ENCODE data around the gene SLC2A4. TPM values are rescaled to one million over a fixed set of nuclear protein-coding genes. Genes with fewer than 3 reads are reported as not detected.

The SLC2A4 gene
- total RNA-seq, 2 donors from 2014 or later, result not detected

DNA sequence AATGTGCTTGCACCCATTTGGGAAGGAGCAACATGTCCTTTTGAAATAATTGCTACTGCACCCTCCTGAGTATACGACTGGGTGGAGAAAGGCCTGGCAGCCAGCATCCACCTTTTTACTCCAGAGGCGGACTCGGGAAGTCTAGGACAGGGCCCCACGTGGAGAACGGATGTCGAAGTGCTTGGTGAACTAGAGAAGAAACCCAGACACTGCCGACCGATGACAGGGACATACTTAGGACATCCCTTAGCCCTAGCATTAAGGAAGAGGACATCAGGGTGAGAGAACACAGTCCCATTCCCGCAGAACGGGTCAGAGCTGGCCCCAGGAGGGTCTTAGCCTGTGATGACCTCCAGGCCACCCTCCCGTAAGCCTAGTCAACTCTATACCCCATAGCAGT lies 9.2 kb downstream of the SLC2A4 start:
- DNase-seq, result no peak
- Mint-ChIP-seq H3K4me3 (no peak overlapping the region), H3K36me3 (ENCODE audit: low read depth) (peaks cover 3% of the 10 kb centered on the region), H3K27ac (no peak overlapping the region), H3K4me1 (peaks cover 9% of the 10 kb centered on the region), H3K27me3 (peaks cover 23% of the 10 kb centered on the region)
- no peak for ATAC-seq
- H3K9me3 ChIP-seq (ENCODE audit: control insufficient read depth, low read length, poor library complexity, severe bottlenecking), result no peaks in the 10 kb centered on the region

DNA sequence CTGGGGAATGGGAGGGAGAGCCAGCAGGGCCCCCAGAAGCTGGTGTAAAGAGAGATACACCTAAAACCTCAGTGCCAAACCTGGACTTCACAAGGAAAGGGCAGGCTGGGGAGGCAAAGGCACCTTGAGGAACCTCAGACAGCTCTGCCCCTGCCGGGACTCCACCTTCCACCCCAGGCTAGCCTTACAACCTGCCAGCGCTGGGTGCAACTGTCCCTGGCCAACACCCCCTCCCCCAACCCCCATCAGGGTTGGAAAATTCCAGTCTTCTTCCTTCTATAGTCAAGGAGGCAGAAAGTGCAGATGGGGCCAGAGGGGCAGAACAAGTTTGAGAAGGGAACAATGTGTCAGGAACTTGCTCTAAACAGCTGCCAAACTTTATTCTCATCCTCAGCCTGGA lies 10.7 kb downstream of the SLC2A4 start:
- H3K27ac Mint-ChIP-seq, result no peak overlapping the region
- DNase-seq (no peak), ATAC-seq (no peak)
- no peak overlapping the region for H3K4me3 Mint-ChIP-seq
- peaks cover 3% of the 10 kb centered on the region for H3K36me3 Mint-ChIP-seq (ENCODE audit: low read depth)
- peaks cover 22% of the 10 kb centered on the region for H3K27me3 Mint-ChIP-seq
- peaks cover 14% of the 10 kb centered on the region for H3K4me1 Mint-ChIP-seq
- H3K9me3 ChIP-seq (ENCODE audit: control insufficient read depth, low read length, poor library complexity, severe bottlenecking), result no peaks in the 10 kb centered on the region

DNA sequence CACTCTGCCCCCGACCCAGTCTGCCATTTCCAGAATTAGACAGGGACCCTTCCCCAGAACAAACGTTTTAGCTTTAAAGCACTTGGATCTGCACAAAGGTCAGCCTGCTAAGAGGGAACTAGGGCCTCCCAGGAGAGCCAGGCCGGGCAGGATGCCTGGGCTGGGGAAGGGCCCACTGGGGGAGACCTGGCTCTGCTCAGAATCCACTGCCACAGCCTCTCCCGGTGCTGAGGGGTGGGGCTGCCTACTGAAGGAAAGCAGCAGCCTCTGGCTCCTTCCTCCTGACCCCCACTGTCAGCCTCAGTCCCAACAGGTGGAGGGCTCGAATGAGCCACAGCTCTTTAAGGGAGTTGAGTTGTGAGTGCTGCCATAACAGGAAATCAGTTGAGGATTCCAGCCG lies 11.2 kb downstream of the SLC2A4 start:
- ATAC-seq (no peak), DNase-seq (no peak)
- H3K27ac Mint-ChIP-seq, result no peak overlapping the region
- peaks cover 3% of the 10 kb centered on the region for H3K36me3 Mint-ChIP-seq (ENCODE audit: low read depth)
- H3K27me3 Mint-ChIP-seq, result peaks cover 21% of the 10 kb centered on the region
- H3K4me3 Mint-ChIP-seq, result peak overlapping the region; percentile 52
- H3K4me1 Mint-ChIP-seq, result peaks cover 14% of the 10 kb centered on the region
- no peaks in the 10 kb centered on the region for H3K9me3 ChIP-seq (ENCODE audit: control insufficient read depth, low read length, poor library complexity, severe bottlenecking)

DNA sequence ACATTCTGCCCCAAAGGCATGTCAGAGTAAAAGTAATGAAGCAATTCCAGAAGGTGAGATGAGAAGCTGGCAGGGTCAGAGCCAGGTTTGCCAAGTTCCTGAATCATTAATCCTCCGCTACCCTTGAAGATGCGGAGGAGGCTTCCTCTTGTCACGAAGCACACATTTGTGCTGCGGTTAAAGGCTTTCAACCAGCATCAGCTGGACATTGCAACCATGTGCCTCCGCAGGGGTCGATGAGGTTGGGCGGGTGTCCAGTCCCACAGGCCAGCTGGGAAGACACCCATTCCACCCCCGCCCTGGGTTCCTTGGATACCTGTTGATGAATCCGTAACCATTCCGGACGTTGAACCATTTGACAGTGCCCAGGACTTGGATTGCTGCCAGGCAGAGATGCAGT lies 11.6 kb downstream of the SLC2A4 start:
- DNase-seq, result no peak
- peak overlapping the region; percentile 52 for H3K4me3 Mint-ChIP-seq
- H3K9me3 ChIP-seq (ENCODE audit: control insufficient read depth, low read length, poor library complexity, severe bottlenecking), result no peaks in the 10 kb centered on the region
- peaks cover 3% of the 10 kb centered on the region for H3K36me3 Mint-ChIP-seq (ENCODE audit: low read depth)
- ATAC-seq, result no peak
- H3K27me3 Mint-ChIP-seq, result peaks cover 16% of the 10 kb centered on the region
- peaks cover 14% of the 10 kb centered on the region for H3K4me1 Mint-ChIP-seq
- H3K27ac Mint-ChIP-seq, result no peak overlapping the region

DNA sequence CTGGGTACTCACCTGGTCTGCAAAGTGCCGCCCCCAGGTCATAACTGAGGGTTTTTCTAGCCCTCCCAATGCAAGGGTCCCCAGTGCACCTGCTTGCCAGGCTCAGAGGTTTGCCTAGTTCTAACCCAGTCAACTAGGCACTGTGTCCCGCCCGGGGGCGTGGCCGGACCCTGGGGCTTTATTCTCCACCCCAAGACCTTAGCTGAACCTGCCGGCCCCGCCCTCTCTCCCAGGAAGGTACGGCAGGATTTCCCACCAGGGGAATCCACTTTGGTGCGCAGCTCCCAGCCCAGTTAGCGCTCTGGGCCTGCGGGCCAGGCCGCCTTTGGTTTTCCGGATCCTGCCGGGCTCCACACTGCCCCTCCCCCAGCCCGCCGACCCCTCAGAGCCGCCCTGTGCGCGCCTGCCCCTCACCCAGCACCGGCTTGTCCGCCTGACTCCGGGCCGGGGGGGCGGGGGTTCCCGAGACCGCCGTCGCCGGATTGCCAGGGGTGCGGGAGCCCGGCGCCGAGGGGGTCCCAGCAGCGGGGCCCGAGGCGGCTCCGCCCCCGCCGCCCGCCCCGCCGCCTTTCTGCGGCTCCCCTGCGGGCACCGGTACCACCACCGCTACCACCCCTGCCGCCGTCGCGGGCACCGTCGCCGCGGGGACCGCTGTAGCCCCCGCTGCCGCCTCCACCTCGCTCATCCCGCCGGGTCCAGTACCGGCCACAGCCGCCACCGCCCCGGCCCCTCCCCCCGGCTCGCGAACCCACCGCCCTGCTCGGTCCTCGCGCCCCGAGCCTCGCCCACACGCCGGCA lies 12.5 kb downstream of the SLC2A4 start:
- ATAC-seq (no peak), DNase-seq (peak in 1 of 3 donors; percentile 40)
- Mint-ChIP-seq H3K4me3 (peak overlapping the region; percentile 88), H3K27ac (no peak overlapping the region), H3K36me3 (ENCODE audit: low read depth) (peaks cover 3% of the 10 kb centered on the region), H3K4me1 (peaks cover 14% of the 10 kb centered on the region), H3K27me3 (peaks cover 12% of the 10 kb centered on the region)
- no peaks in the 10 kb centered on the region for H3K9me3 ChIP-seq (ENCODE audit: control insufficient read depth, low read length, poor library complexity, severe bottlenecking)

DNA sequence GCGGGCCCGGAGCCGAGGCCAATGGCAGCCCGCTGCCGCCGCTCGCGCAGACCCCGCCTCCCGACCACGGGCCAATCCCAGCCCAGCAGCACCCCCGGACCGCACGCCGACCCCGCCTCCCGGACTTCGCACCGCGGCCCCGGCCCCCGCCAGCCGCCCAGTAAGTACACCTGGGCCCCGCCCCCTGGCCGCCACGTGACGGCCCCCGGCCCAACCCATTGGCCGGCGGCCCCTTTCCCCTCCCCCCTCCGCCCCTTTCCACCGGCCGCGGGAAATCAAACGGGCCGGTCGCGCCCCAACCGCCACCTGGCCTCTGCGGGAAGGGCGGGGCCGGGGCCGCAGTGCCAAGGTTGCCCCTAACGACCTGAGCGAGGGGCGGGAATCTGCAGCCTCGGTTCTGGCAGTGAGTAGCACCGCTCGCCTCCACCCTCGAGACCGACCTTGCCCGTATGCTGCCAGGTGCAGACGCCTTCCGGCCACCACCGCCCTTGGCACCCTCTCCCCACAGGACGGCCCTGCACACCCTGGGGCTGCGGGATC lies 13.2 kb downstream of the SLC2A4 start, which contains the start of gene YBX2:
TSS of gene YBX2 (minus strand) at position 26 of the 540 bp plus-strand sequence. CDS start 139 bp downstream, outside the sequence.
- peak in 2 of 3 donors; percentile 75 to 76 for DNase-seq
- no peaks in the 10 kb centered on the region for H3K9me3 ChIP-seq (ENCODE audit: control insufficient read depth, low read length, poor library complexity, severe bottlenecking)
- Mint-ChIP-seq H3K27me3 (peaks cover 13% of the 10 kb centered on the region), H3K4me3 (peak within 1 kb of the TSS; percentile 88), H3K36me3 (ENCODE audit: low read depth) (peaks cover 3% of the 10 kb centered on the region), H3K27ac (peak within 1 kb of the TSS; percentile 85), H3K4me1 (peaks cover 14% of the 10 kb centered on the region)
- ATAC-seq, result peak; percentile 83

DNA sequence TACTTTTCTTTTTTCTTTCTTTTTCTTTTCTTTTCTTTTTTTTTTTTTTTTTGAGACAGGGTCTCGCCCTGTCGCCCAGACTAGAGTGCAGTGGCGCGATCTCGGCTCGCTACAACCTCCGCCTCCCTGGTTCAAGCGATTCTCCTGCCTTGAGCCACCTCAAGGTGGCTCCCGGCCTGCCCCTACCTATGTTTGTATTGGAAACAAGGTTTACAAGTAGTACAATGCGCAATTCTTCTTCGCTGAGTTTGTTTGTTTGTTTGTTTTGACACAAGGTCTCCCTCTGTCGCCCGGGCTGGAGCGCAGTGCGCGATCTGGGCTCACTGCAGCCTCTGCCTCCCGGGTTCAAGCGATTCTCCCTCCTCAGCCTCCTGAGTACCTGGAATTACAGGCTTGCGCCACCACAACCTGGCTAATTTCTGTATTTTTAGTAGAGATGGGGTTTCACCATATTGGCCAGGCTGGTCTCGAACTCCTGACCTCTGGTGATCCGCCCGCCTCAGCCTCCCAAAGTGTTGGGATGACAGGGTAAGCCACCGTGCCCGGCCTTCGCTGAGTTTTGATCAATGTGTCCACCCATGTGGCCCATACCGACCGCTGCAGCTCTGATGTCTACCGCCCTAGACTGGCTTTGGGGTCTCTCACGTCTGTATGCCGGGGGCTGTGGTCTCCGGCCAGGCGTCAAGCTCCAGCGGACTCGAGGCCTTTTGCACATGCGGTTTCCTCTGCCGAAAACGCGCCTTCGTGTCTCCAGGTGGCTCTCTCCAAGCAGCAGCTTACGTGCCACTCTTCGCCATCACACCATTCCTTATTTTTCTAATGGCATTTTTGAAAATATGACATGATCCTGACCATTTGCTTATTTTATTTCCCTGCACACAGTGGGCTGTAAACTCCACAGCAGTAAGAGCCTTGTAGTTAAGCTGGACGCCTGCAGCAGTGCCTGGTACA lies 14.0 kb downstream of the SLC2A4 start:
- no peak for ATAC-seq
- H3K36me3 Mint-ChIP-seq (ENCODE audit: low read depth), result peaks cover 5% of the 10 kb centered on the region
- H3K4me3 Mint-ChIP-seq, result peak overlapping the region; percentile 88
- DNase-seq, result no peak
- H3K27me3 Mint-ChIP-seq, result peaks cover 18% of the 10 kb centered on the region
- peak overlapping the region; percentile 85 for H3K27ac Mint-ChIP-seq
- peaks cover 14% of the 10 kb centered on the region for H3K4me1 Mint-ChIP-seq
- H3K9me3 ChIP-seq (ENCODE audit: control insufficient read depth, low read length, poor library complexity, severe bottlenecking), result no peaks in the 10 kb centered on the region

DNA sequence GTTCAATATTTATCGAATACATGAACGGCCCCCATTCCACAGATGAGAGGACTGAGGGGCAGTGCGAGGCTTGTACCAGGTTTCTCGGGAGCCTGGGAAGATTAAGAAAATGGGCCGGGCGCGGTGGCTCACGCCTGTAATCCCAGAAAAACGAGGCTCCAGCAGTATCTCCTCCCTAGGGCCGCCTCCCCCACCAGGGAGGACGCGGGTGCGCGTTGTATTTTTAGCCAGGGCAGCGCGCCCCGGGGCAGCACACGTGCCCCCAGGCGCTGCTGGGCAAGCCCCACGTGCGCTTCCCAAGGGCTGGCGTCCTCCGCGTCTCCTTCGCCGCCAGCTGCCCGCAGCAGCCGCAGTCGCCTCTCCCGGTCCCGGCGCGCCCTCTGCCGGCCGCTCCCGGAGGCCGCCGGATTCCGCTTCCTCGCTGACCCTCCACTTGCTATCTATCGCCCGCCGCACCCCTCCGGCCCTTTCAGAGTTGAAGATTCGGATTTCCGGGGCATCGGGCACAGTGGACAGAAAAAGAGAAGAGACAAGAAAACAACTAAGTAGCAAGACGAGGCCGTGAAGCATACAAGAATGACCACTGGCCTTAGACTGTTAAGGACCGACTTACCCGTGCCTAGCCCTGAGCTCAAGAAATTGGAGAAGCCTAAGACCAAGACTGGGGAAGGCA lies 14.8 kb downstream of the SLC2A4 start:
- H3K9me3 ChIP-seq (ENCODE audit: control insufficient read depth, low read length, poor library complexity, severe bottlenecking), result no peaks in the 10 kb centered on the region
- DNase-seq, result peak; percentile 56 to 66 (median 57)
- ATAC-seq, result peak; percentile 33
- H3K4me1 Mint-ChIP-seq, result peaks cover 14% of the 10 kb centered on the region
- no peak overlapping the region for H3K27ac Mint-ChIP-seq
- H3K36me3 Mint-ChIP-seq (ENCODE audit: low read depth), result peaks cover 5% of the 10 kb centered on the region
- peak overlapping the region; percentile 43 for H3K4me3 Mint-ChIP-seq
- peaks cover 18% of the 10 kb centered on the region for H3K27me3 Mint-ChIP-seq

DNA sequence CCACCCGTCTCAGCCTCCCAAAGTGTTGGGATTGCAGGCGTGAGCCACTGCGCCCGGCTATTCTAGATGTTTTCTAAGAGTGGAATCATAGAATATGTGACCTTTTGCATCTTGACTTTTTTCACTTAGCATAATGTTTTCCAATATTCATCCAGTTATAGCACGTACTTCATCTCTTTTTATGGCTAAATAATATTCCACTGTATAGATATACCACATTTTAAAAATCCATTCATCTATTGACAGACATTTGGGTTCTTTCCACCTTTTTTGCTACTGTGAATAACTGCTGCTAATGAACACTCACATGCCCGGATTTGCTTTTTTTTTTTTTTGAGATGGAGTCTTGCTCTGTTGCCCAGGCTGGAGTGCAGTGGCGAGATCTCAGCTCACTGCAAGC lies 22.7 kb downstream of the SLC2A4 start:
- H3K4me3 Mint-ChIP-seq, result no peak overlapping the region
- no peak overlapping the region for H3K27ac Mint-ChIP-seq
- peaks cover 9% of the 10 kb centered on the region for H3K4me1 Mint-ChIP-seq
- peaks cover 5% of the 10 kb centered on the region for H3K36me3 Mint-ChIP-seq (ENCODE audit: low read depth)
- H3K9me3 ChIP-seq (ENCODE audit: control insufficient read depth, low read length, poor library complexity, severe bottlenecking), result no peaks in the 10 kb centered on the region
- DNase-seq (no peak), ATAC-seq (no peak)
- H3K27me3 Mint-ChIP-seq, result peaks cover 5% of the 10 kb centered on the region

DNA sequence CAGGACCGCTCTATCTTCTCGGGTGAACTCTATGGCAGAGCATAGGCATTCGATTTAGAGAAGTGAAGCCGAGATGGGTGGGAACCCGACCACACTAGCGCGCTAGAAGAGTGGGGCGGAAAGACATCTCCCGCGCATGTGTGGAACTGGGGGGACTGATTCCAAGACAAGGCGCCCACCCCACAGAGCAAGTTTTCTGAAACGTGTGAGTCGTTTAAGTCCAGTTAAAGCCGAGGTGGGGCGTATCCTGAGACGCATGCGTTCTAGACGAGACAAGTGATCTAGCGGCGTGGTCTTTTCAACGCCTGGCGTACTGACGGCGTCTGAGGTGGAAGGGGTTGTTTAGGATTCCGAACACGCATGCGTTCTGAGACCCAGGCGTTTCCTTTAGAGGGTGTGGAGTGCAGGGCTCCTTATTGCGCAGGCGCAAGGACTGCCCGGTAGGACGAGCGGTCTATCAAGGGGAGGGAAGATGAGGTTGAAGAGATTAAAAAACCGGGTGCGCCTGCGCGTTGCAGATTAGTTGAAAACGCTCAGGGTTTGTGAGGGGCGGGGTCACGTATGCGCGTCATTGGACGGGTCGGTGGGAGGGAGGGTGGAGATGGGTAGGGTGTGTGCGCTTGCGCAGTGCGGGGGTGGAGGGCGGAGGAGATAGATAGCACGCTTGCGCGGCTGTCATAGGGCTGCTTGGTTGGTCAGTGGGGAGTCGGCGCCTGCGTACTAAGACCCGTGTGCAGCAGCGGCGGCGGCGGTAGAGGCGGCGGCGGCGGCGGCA lies 25.6 kb downstream of the SLC2A4 start, which contains the start of gene EIF5A:
TSS of gene EIF5A (plus strand) at position 718 of the 775 bp plus-strand sequence. CDS start 2,008 bp downstream, outside the sequence.
- no peaks in the 10 kb centered on the region for H3K9me3 ChIP-seq (ENCODE audit: control insufficient read depth, low read length, poor library complexity, severe bottlenecking)
- Mint-ChIP-seq H3K27ac (peak within 1 kb of the TSS; percentile 97), H3K36me3 (ENCODE audit: low read depth) (peaks cover 19% of the 10 kb centered on the region), H3K4me1 (peaks cover 33% of the 10 kb centered on the region), H3K27me3 (no peaks in the 10 kb centered on the region), H3K4me3 (peak within 1 kb of the TSS; percentile 96)
- DNase-seq (peak; percentile 98 to 100 (median 100)), ATAC-seq (peak; percentile 77)

DNA sequence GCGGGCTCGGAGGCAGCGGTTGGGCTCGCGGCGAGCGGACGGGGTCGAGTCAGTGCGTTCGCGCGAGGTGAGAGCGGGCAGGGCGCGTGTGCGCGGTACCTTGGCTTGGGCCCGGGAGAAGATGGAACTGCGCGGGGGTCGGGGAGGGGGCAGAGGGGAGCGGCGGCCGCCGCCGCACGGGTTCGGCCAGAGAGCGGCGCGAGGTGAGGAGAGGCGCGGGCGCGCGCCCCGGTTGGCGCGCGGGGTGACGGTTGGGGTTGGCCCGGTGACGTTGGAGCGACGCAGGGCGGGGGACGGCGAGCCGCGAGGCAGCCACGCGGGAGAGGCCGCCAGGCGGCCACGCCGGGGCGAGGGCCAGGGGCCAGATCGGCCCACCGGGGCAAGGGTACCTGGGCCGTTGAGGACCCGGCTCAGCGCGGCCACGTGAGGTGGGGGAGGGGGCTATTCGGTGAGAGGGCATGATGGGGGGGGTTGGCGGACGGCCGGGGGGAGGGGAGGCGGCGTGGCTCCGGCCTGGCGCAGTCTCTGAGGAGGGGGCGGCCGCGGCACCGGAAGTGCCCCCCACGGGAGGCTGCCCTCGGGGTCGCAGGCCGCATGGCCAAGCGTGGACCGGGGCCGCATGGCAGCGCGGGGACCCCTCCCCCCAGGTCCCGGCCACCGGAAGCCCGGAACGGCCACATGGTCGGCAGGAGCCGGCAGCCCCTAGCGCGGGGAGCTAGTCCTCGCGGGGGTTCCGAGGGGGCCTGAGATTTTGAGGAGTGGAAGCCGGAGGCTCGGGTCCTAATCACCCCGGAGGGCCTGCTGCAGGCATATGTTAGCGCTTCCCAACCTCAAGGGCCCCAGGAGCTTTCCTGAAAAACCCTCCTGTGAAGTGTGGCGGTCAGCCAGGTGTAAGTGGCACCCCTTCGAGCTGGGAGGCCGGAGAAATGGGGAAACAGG lies 26.4 kb downstream of the SLC2A4 start:
- H3K27me3 Mint-ChIP-seq, result no peaks in the 10 kb centered on the region
- H3K9me3 ChIP-seq (ENCODE audit: control insufficient read depth, low read length, poor library complexity, severe bottlenecking), result no peaks in the 10 kb centered on the region
- peak overlapping the region; percentile 96 for H3K4me3 Mint-ChIP-seq
- DNase-seq (peak; percentile 52 to 60 (median 56)), ATAC-seq (peak; percentile 9)
- H3K36me3 Mint-ChIP-seq (ENCODE audit: low read depth), result peaks cover 19% of the 10 kb centered on the region
- H3K4me1 Mint-ChIP-seq, result peaks cover 35% of the 10 kb centered on the region
- peak overlapping the region; percentile 97 for H3K27ac Mint-ChIP-seq
